CD4-positive, alpha-beta T cell treated with Interleukin-17A for 1 hour (primary cell): ENCODE results near the gene SHANK3.

Experiments used
- DNase-seq: peaks from one replicate; pipeline ENCODE4 v3.0.0-alpha.2; 2020

SHANK3 gene

DNA sequence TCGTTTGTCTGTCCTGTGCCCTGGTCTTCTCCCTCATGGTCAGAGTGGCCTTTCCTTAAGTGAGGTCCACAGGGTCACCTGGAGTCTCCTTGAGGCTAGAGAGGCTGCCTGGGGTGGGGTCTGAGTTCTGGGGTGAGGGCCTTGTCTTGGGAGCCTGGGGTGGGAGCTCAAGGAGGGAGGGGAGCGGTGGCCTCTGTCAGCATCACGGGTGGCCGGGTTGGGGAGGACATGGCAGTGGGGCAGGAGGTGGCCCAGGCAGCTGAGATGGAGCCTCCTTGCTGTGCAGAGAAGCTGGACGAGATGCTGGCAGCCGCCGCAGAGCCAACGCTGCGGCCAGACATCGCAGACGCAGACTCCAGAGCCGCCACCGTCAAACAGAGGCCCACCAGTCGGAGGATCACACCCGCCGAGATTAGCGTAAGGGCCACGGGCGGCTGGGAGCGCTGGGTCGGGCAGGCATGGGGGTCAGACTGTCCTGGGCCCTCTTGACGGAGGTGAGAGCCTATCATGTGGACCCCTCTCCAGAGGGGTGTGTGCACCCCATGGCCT lies 42.1 kb downstream of the SHANK3 start:
- no peak for DNase-seq

DNA sequence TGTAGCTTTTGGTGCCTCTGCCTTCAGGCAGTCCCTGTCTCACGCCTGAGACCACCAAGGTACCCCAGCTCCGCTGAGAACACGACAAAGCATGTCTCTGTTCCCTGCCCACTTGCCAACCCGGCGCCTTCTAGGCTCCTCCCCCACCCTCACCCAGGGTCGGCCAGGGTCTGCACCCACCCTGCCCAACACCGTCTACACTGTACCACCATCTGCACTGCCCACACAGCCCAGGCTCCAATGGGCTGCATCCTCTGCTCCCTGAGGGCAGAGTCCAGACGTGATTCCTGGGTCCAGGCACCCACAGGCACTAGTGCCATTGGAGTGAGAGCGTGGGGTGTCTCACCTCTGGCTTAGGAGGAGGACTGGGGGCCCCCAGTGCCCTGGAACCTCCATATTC lies 42.6 kb downstream of the SHANK3 start:
- no peak for DNase-seq

DNA sequence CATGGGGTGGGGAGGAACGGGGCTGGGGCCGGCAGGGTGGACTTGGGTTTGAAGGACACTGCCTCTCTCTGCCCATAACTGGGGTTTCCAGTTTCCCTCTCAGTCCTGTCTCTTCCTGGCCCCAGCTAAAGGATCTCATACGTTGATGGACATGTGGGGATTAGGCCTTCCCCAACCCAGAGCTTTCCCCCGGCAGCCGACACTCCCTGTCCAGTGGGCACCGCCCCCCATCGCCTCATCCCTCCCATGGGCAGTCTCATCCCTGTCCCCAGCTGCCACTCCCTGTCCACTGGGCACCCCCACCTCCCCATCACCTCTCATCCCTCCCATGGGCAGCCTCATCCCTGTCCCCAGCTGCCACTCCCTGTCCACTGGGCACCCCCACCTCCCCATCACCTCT lies 43.2 kb downstream of the SHANK3 start:
- no peak for DNase-seq

DNA sequence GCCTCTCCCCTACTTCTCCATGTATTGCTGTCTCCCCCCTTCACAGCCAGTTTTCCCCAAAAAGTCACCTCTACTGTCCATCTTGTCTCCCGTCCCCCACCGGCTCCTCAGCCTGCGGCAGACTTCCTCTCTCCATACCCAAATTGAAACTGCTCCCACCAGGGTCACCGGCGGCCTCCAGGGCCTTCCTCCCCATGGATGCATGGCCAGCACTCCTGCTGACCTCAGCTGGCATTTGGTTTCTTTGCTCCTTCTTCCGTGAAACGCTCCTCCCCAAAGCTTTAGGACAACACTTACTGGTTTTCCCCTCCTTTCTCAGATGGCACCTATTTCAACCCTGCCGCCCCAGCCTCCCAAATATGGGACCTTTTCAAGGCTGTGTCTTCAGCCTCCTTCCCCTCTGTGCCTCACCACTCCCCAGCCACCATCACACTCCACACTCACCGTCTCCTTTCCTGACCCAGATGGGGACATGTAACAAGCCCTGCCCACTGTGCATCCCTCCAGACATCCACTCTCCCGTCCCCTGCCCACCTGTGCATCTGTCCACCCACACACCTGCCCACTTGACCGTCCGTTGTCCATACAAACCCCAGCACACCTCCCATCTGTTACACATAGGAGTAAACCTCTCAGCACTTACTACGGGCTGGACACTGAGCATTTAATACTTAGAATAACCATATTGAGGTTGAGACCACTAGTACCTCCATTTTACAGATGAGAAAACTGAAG lies 43.8 kb downstream of the SHANK3 start:
- DNase-seq = no peak

DNA sequence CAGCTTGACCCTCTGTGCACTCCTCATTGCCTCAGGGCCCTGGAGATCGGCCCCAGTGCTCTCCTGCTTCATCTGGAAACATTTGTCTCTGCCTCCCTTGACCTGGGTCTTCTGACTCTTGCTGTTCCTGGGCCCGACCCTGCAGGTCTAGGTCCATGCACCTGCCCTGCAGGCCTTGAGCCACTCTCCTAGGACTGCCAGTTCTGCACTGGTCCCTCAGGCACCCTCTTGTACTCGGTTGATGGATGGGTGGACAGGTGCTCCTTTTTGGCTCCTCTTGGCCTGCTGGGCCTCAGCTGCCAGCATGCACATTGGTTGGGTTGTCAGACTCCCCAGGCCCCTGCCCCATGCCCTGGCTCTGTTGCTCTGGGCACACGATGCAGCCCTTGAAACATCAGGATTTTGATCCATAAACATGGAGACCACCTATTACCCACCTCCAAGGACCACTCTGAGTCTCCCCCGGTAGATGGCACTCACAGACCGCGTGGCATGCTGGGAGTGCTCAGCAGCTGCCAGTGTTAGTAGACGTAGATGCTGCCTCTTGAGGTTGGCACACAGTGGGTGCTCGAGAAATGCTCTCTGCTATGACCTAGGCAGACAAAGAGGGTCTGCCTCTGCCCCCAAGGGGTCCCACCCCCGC lies 45.2 kb downstream of the SHANK3 start:
- no peak for DNase-seq

DNA sequence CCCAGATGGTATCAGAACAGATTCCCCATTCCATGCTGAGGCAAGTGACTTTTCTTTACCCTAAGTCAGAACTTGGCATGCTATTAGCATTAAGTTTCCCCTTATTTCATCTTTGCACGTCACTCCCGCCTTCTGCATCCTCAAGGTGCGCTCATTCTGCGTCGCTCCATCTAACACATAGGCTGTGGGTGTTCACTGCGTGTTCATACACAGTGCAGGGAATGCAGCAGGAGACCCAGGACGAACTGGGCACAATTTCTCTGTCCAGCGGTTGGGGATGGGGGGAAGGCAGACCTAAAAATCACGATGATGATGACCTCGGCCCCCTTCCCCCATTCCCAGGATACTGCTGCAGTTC lies 45.7 kb downstream of the SHANK3 start:
- no peak for DNase-seq

DNA sequence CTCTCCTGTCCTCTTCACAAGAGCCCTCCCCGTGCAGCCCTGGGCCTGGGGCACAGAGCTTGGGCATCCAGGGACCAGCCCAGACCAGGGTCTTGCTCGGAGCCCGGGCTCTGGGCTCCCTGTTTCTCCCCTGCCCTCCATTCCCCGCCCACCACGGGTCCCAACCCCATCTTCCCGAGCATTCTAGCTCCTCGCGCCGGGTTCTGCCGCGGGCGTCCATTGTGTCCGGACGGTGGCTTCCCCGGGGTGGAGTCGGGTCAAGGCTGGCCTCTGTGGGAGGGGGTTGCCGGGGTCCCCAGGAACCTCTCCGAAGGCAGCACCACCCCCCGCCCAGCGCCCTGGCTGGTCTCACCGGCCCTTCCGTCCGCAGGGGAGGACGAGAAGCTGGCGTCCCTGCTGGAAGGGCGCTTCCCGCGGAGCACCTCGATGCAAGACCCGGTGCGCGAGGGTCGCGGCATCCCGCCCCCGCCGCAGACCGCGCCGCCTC lies 47.2 kb downstream of the SHANK3 start:
- DNase-seq = no peak

DNA sequence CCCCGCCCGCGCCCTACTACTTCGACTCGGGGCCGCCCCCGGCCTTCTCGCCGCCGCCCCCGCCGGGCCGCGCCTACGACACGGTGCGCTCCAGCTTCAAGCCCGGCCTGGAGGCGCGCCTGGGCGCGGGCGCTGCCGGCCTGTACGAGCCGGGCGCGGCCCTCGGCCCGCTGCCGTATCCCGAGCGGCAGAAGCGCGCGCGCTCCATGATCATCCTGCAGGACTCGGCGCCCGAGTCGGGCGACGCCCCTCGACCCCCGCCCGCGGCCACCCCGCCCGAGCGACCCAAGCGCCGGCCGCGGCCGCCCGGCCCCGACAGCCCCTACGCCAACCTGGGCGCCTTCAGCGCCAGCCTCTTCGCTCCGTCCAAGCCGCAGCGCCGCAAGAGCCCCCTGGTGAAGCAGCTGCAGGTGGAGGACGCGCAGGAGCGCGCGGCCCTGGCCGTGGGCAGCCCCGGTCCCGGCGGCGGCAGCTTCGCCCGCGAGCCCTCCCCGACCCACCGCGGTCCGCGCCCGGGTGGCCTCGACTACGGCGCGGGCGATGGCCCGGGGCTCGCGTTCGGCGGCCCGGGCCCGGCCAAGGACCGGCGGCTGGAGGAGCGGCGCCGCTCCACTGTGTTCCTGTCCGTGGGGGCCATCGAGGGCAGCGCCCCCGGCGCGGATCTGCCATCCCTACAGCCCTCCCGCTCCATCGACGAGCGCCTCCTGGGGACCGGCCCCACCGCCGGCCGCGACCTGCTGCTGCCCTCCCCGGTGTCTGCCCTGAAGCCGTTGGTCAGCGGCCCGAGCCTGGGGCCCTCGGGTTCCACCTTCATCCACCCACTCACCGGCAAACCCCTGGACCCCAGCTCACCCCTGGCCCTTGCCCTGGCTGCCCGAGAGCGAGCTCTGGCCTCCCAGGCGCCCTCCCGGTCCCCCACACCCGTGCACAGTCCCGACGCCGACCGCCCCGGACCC lies 48.0 kb downstream of the SHANK3 start:
- DNase-seq = no peak

DNA sequence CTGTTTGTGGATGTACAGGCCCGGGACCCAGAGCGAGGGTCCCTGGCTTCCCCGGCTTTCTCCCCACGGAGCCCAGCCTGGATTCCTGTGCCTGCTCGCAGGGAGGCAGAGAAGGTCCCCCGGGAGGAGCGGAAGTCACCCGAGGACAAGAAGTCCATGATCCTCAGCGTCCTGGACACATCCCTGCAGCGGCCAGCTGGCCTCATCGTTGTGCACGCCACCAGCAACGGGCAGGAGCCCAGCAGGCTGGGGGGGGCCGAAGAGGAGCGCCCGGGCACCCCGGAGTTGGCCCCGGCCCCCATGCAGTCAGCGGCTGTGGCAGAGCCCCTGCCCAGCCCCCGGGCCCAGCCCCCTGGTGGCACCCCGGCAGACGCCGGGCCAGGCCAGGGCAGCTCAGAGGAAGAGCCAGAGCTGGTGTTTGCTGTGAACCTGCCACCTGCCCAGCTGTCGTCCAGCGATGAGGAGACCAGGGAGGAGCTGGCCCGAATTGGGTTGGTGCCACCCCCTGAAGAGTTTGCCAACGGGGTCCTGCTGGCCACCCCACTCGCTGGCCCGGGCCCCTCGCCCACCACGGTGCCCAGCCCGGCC lies 48.7 kb downstream of the SHANK3 start:
- no peak for DNase-seq

DNA sequence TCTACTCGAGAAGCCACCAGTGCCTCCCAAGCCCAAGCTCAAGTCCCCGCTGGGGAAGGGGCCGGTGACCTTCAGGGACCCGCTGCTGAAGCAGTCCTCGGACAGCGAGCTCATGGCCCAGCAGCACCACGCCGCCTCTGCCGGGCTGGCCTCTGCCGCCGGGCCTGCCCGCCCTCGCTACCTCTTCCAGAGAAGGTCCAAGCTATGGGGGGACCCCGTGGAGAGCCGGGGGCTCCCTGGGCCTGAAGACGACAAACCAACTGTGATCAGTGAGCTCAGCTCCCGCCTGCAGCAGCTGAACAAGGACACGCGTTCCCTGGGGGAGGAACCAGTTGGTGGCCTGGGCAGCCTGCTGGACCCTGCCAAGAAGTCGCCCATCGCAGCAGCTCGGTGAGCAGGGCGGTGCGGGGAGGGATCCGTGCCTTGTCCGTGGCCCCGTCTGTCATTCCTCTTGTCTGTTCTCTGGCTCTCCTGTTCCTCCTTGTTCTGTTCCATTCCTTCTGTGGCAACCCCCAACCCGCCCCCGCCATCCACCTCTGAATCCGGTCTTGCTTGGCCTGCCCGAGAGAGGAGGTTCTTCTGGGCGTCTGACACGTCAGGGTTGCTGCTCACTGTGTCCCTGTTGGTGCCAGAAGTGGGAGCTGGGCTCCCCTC lies 49.6 kb downstream of the SHANK3 start:
- no peak for DNase-seq
